ENCODE results near the gene MYT1. TPM values are rescaled to one million over a fixed set of nuclear protein-coding genes. Genes with fewer than 3 reads are reported as not detected.

Gene MYT1
- total and polyA plus RNA-seq, 3 donors from 2014 or later = 1.7 to 22.2 (median 2.9) TPM

- Histone ChIP-seq H3K4me1 (no peaks in the 10 kb centered on the region), H3K9me3 (no peaks in the 10 kb centered on the region), H3K4me3 (no peak overlapping the region), H3K27ac (no peak overlapping the region), H3K36me3 (ENCODE audit: low read depth, missing control alignments) (no peaks in the 10 kb centered on the region), H3K27me3 (no peaks in the 10 kb centered on the region)
- 77 to 85% methylated on average over 21 to 22 of the region's 22 CpGs for WGBS, 2 donors
- intact Hi-C loops (cut with DNase I; ENCODE audit: low total_unique reads) = no loop called here
- DNase-seq = no peak
- TF ChIP-seq CTCF (IDR thresholded peaks at IDR 0.05) = no peak
- no peak for TF ChIP-seq POLR2A (IDR thresholded peaks at IDR 0.05)
These were observed 8.8 kb upstream of the MYT1 start for GRCh38 chr20:64155258-64156135.

DNA sequence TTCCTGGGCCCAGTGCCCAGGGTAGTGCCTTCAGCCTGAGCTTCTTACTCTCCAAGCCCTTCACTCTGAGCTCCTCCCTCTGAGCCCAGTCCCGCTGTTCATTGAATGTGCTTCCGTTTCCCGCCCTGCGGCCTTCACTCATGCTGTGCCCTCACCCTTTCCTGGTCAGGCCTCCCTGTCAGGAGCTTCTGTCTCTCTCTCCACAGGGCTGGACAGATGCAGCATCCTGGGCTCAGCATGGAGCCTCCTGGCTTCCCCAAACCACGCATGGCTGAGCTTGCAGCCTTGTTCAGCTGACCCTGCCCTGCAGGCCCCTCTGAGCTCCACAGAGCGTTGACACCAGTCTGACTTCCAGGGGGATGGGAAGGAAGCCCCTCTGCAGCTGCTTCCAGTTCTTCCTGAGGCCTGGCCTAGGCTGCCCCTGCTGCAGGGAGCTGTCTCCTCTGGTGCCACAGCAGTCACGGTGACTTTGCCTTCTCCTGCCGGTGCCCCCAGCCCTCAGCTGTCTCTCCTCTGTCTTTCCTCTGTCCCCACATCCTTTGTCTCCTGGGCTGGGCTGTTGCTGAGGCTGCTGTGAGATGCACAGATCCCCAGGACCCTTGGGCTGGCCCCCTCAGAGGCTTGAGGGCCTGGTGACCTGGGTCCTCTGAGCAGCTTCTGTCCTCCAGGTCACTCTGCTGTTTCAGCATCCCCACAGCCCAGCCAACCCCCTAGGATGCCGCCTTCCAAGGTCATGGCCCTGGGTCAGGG, 7.9 kb upstream of the MYT1 start:
- DNase-seq = no peak

DNA sequence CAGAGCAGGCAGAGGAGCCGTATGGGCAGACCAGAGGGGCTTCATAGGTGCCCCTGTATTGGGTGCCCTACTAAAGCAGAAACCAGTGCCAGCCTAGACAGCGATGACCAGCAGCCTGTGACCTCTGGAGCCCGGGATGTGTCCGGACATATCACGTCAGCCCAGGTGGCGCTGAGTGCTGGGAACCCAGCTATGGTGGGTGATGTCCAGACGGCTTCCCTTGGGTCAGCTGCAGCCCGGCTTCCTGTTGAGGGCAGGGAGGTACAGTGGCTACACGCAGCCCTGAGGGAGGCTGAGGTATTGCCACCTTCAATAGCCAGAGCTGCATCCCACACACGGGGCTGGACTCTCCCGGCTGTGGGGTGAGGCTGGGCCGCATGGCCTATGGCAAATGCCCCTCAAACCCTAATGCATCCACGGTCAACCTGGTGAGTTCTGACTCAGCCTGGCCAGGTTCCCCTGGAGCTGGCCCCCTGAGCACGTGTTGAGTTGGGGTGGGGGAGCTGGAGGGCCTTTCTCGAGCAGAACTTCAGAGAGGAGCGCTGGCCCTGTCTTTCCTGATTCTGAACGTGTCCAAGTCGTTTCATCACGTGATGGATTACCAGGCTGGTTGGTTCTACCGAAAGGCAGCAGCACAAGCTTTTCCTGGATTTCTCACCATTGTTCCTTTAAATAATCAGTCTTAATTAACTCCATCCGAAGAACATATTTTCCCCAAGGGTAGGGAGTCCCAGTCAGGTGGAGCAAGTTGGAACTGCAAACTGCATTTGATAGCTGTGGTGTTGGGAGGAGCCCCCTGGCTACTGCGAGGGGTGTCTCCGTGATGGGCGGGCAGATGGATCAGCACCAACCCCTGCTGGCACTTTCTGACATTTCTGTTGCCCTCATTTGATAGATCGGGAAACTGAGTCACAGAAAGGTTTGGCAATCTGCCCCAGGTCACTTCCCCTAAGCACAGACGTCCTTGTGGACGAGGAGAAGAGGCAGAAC, 7.1 kb upstream of the MYT1 start:
- H3K9me3 ChIP-seq = no peaks in the 10 kb centered on the region
- no peaks in the 10 kb centered on the region for H3K36me3 ChIP-seq (ENCODE audit: low read depth, missing control alignments)
- TF ChIP-seq CTCF (IDR thresholded peaks at IDR 0.05) (no peak), POLR2A (IDR thresholded peaks at IDR 0.05) (no peak)
- no peak overlapping the region for H3K4me3 ChIP-seq
- no peak for DNase-seq
- no peaks in the 10 kb centered on the region for H3K27me3 ChIP-seq
- 81% methylated on average over 19 to 27 of the region's 27 CpGs for WGBS, 2 donors
- no peaks in the 10 kb centered on the region for H3K4me1 ChIP-seq
- no peak overlapping the region for H3K27ac ChIP-seq
- intact Hi-C loops (cut with DNase I; ENCODE audit: low total_unique reads) = no loop called here

More for the DNA sequence above, 7.9 kb upstream of the MYT1 start:
- intact Hi-C loops (cut with DNase I; ENCODE audit: low total_unique reads) = no loop called here
- TF ChIP-seq POLR2A (IDR thresholded peaks at IDR 0.05) = no peak
- no peak for TF ChIP-seq CTCF (IDR thresholded peaks at IDR 0.05)
- no peaks in the 10 kb centered on the region for H3K36me3 ChIP-seq (ENCODE audit: low read depth, missing control alignments)
- no peaks in the 10 kb centered on the region for H3K9me3 ChIP-seq
- no peak overlapping the region for H3K4me3 ChIP-seq
- H3K27me3 ChIP-seq = no peaks in the 10 kb centered on the region
- no peaks in the 10 kb centered on the region for H3K4me1 ChIP-seq
- no peak overlapping the region for H3K27ac ChIP-seq
- WGBS, 2 donors = 66 to 71% methylated on average over 9 of the region's 9 CpGs

GRCh38 chr20:64157878-64158277, 6.4 kb upstream of the MYT1 start:
- DNase-seq = no peak
- Histone ChIP-seq H3K27ac (no peak overlapping the region), H3K9me3 (no peaks in the 10 kb centered on the region), H3K4me3 (no peak overlapping the region), H3K36me3 (ENCODE audit: low read depth, missing control alignments) (no peaks in the 10 kb centered on the region), H3K4me1 (no peaks in the 10 kb centered on the region), H3K27me3 (no peaks in the 10 kb centered on the region)
- no peak for TF ChIP-seq CTCF (IDR thresholded peaks at IDR 0.05)
- TF ChIP-seq POLR2A (IDR thresholded peaks at IDR 0.05) = no peak
- 40 to 85% methylated on average over 1 of the region's 1 CpG for whole genome bisulfite sequencing, 2 donors
- intact Hi-C loops (cut with DNase I; ENCODE audit: low total_unique reads) = no loop called here
